K562 (cell line): Measurements from ENCODE around the gene HARS2. TPM values are rescaled to one million over a fixed set of nuclear protein-coding genes. Genes with fewer than 3 reads are reported as not detected.

ENCODE experiments used
- CHD2 ChIP-seq: IDR thresholded peaks from 2 replicates; pipeline ENCODE4 v1.6.1; 2011; ENCODE audit warnings: low read depth, low read length
- E2F1 ChIP-seq: sonication (generic); formaldehyde crosslinking; IDR thresholded peaks from 2 replicates; pipeline ENCODE4 v1.8.1; 2023; ENCODE audit warnings: mild to moderate bottlenecking, missing genetic modification reagents, moderate library complexity
- E2F3 ChIP-seq: fragments of 250-450 bp; sonication (Bioruptor Pico); IDR thresholded peaks from 2 replicates; pipeline ENCODE4 v1.4.0; 2020; ENCODE audit warnings: mild to moderate bottlenecking
- HDAC1 ChIP-seq, 2 experiments: fragments of 450-650 bp; IDR thresholded peaks; 2 replicates each; pipeline ENCODE4 v1.6.1; 2016 to 2017; ENCODE audit warnings: inconsistent platforms in 1 of 2, mild to moderate bottlenecking in 1 of 2, moderate library complexity in 1 of 2
- HEY1 ChIP-seq: fragments of 250-450 bp; sonication (Bioruptor Pico); IDR thresholded peaks from 2 replicates; pipeline ENCODE4 v1.5.0; 2020; ENCODE audit warnings: mild to moderate bottlenecking, moderate library complexity, borderline replicate concordance
- HNRNPUL1 ChIP-seq: fragments of 200-400 bp; formaldehyde crosslinking; IDR thresholded peaks from 2 replicates; pipeline ENCODE4 v1.6.1; 2017; ENCODE audit warnings: low read length
- IRF2 ChIP-seq: sonication (generic); formaldehyde crosslinking; IDR thresholded peaks from 2 replicates; pipeline ENCODE4 v1.8.1; 2022; ENCODE audit warnings: mild to moderate bottlenecking, missing genetic modification reagents
- MEF2D ChIP-seq: conservative IDR thresholded peaks from 2 replicates; pipeline ENCODE4 v1.6.1; 2016; ENCODE audit warnings: low read depth, missing genetic modification characterization, missing compliant biosample characterization
- NBN ChIP-seq: fragments of 450-650 bp; IDR thresholded peaks from 2 replicates; pipeline ENCODE4 v1.6.1; 2016; ENCODE audit warnings: low read depth, mild to moderate bottlenecking
- PCBP1 ChIP-seq: fragments of 200-400 bp; formaldehyde crosslinking; IDR thresholded peaks from 2 replicates; pipeline ENCODE4 v1.6.1; 2018; ENCODE audit warnings: mild to moderate bottlenecking, low read depth, low read length; ENCODE audit not compliant: poor library complexity, severe bottlenecking
- RBM22 ChIP-seq: fragments of 200-400 bp; formaldehyde crosslinking; IDR thresholded peaks from 2 replicates; pipeline ENCODE4 v1.6.1; 2018; ENCODE audit warnings: low read length, low read depth; ENCODE audit not compliant: poor library complexity, severe bottlenecking
- SAFB ChIP-seq: fragments of 200-400 bp; formaldehyde crosslinking; IDR thresholded peaks from 2 replicates; pipeline ENCODE4 v1.6.1; 2017; ENCODE audit warnings: low read depth, low read length, borderline replicate concordance
- SIX5 ChIP-seq, 2 experiments: IDR thresholded peaks; 2 replicates each; pipeline ENCODE4 v1.6.1; 2011; ENCODE audit warnings: low read length in 2 of 2, borderline replicate concordance in 1 of 2, low read depth in 1 of 2, mild to moderate bottlenecking in 1 of 2, moderate library complexity in 1 of 2; ENCODE audit not compliant: insufficient read depth in 1 of 2
- SRSF7 ChIP-seq: fragments of 200-400 bp; formaldehyde crosslinking; optimal IDR thresholded peaks from 2 replicates; pipeline ENCODE3; 2017; ENCODE audit warnings: mild to moderate bottlenecking, low read depth, low read length
- TOE1 ChIP-seq, 2 experiments: fragments of 450-650 bp in 1 of 2; sonication (generic) in 1 of 2; formaldehyde crosslinking in 1 of 2; IDR thresholded peaks; 2 replicates each; pipeline versions ENCODE4 v1.7.1 to v1.8.0; 2016 to 2022; ENCODE audit warnings: borderline replicate concordance in 2 of 2, mild to moderate bottlenecking in 2 of 2, antibody characterized with exemption in 1 of 2, inconsistent platforms in 1 of 2, low read depth in 1 of 2, missing genetic modification reagents in 1 of 2, moderate library complexity in 1 of 2
- ZHX1 ChIP-seq: fragments of 150-350 bp; conservative IDR thresholded peaks from 2 replicates; pipeline ENCODE4 v1.6.1; 2014; ENCODE audit warnings: low read length
- ZNF3 ChIP-seq: fragments of 250-450 bp; sonication (Bioruptor Pico); IDR thresholded peaks from 2 replicates; pipeline ENCODE4 v1.5.0; 2021; ENCODE audit warnings: mild to moderate bottlenecking, moderate library complexity
- ZNF75A ChIP-seq: fragments of 450-650 bp; formaldehyde crosslinking; IDR thresholded peaks from 2 replicates; pipeline ENCODE4 v1.4.0; 2020; ENCODE audit warnings: mild to moderate bottlenecking
- polyA plus RNA-seq, 8 experiments: library from polyadenylated mRNA; depleted of rRNA in 4 of 8; stranded (reverse) in 5 of 8; unstranded in 3 of 8; fragments of >200 nt; fragmentation: Nextera tagmentation in 2 of 8; fragmentation: Illumina TruSeq in 1 of 8; extraction: Ambion mirVana in 2 of 8; extraction: Trizol in 1 of 8; gene quantifications; 2 replicates each; pipeline versions ENCODE4 v1.2.1 to v1.2.3, GENCODE V29; 2011 to 2014; ENCODE audit warnings: inconsistent platforms in 1 of 8, missing spikeins in 1 of 8
- total RNA-seq, 7 experiments: library from RNA; depleted of rRNA in 6 of 7; stranded (reverse); fragments of >200 nt in 6 of 7; fragmentation: Illumina TruSeq in 2 of 7; extraction: Trizol in 2 of 7; gene quantifications; 2 replicates each; pipeline versions ENCODE4 v1.2.1 to v1.2.3, GENCODE V29; 2011 to 2021; ENCODE audit warnings: low replicate concordance in 1 of 7

The HARS2 gene
- total and polyA plus RNA-seq, 9 of the 15 experiments (the other 6 are each of a cell fraction or from before 2014, with no cell fraction given) = 8.5 to 41.6 (median 27.1) TPM

- TF ChIP-seq E2F1 (CRISPR knock-in tag) = 0 out of 2 replicates have a peak, but pooled peaks have one; percentile 44
- no peak for TF ChIP-seq HNRNPUL1
- TF ChIP-seq MEF2D (tag) = no peak
- TF ChIP-seq HDAC1 (IDR thresholded peaks at IDR 0.05) = peak in 1 of 2 experiments; percentile 96; a peak in 2 of 4 replicates
- no peak; the same call in none of the 2 replicates for TF ChIP-seq TOE1 (IDR thresholded peaks at IDR 0.05; ENCODE audit: borderline replicate concordance)
- no peak for TF ChIP-seq TOE1 (CRISPR knock-in tag; IDR thresholded peaks at IDR 0.05; ENCODE audit: borderline replicate concordance, low read depth)
- TF ChIP-seq PCBP1 = no peak
- TF ChIP-seq ZHX1 = no peak
- peak in 1 of 2 experiments; percentile 11; a peak in 1 of 4 replicates for TF ChIP-seq SIX5 (IDR thresholded peaks at IDR 0.05; ENCODE audit: borderline replicate concordance in 1 of 2, insufficient read depth in 1 of 2, low read depth in 1 of 2, low read length in 2 of 2)
- no peak for TF ChIP-seq E2F3 (CRISPR knock-in tag)
- peak; percentile 75 for TF ChIP-seq NBN
- TF ChIP-seq HEY1 (CRISPR knock-in tag) = no peak
- no peak for TF ChIP-seq IRF2 (CRISPR knock-in tag)
- TF ChIP-seq SAFB = no peak; the same call in 1 of the 2 replicates
- 0 out of 2 replicates have a peak, but pooled peaks have one; percentile 19 for TF ChIP-seq CHD2
- no peak for TF ChIP-seq ZNF75A (CRISPR knock-in tag)
- no peak for TF ChIP-seq SRSF7
- no peak for TF ChIP-seq RBM22
- TF ChIP-seq ZNF3 (CRISPR knock-in tag) = no peak
These were observed at the start of gene HARS2, which contains the start of gene HARS1 (continued) for GRCh38 chr5:140690941-140691924.
